H1 (cell line): ENCODE results near the gene MCM6. TPM values are rescaled to one million over a fixed set of nuclear protein-coding genes. Genes with fewer than 3 reads are reported as not detected.

Experiments
- CTCF ChIA-PET: fragments of 300-600 bp; sonication (Branson Sonifier 250); formaldehyde crosslinking; loops from one replicate; lab custom pipeline; 2021; ENCODE audit not compliant: partially characterized antibody; lab: Charles Lee
- POLR2A ChIA-PET: fragments of 300-600 bp; sonication (Branson Sonifier 250); formaldehyde crosslinking; loops from one replicate; lab custom pipeline; 2021; ENCODE audit warnings: inconsistent platforms; ENCODE audit not compliant: partially characterized antibody; lab: Charles Lee
- DNase-seq, 2 experiments: peaks; one replicate each; pipeline versions ENCODE4 v3.0.0 to v3.0.0-alpha.2; 2010 to 2022; ENCODE audit warnings: low spot score in 2 of 2, low read depth in 1 of 2, mixed read lengths in 1 of 2
- FAIRE-seq: peaks from 2 replicates; lab custom pipeline; 2011; peaks lifted over from hg19 to GRCh38; lab: Jason Lieb, UNC
- H2AFZ ChIP-seq: 2 replicates; pipeline ENCODE4 v1.8.1; 2012; ENCODE audit warnings: low read length, inconsistent platforms
- H2AK5ac ChIP-seq: 2 replicates; pipeline ENCODE4 v1.6.1; 2013; ENCODE audit warnings: low read depth, low read length
- H2BK120ac ChIP-seq: replicated peaks from 2 replicates; pipeline ENCODE3; 2013; ENCODE audit warnings: low read depth, low read length, inconsistent platforms
- H2BK12ac ChIP-seq: 2 replicates; pipeline ENCODE4 v1.6.1; 2013; ENCODE audit warnings: low read depth, low read length
- H2BK15ac ChIP-seq: 2 replicates; pipeline ENCODE4 v1.6.1; 2013; ENCODE audit warnings: low read length
- H2BK20ac ChIP-seq: 2 replicates; pipeline ENCODE4 v1.6.1; 2013; ENCODE audit warnings: low read length
- H2BK5ac ChIP-seq: 2 replicates; pipeline ENCODE4 v1.6.1; 2013; ENCODE audit warnings: low read depth, low read length
- H3K14ac ChIP-seq: 2 replicates; pipeline ENCODE4 v1.6.1; 2013; ENCODE audit warnings: inconsistent platforms; ENCODE audit not compliant: insufficient read length
- H3K18ac ChIP-seq: 2 replicates; pipeline ENCODE4 v1.6.1; 2013; ENCODE audit warnings: low read length; ENCODE audit errors: extremely low read depth
- H3K23ac ChIP-seq: 2 replicates; pipeline ENCODE4 v1.6.1; 2013; ENCODE audit warnings: inconsistent platforms; ENCODE audit not compliant: insufficient read length
- H3K23me2 ChIP-seq: 2 replicates; pipeline ENCODE4 v1.6.1; 2013; ENCODE audit warnings: low read depth, low read length
- H3K27ac ChIP-seq: 2 replicates; pipeline ENCODE4 v1.6.1; 2011; ENCODE audit warnings: low read depth, low read length, inconsistent platforms
- H3K27me3 ChIP-seq, 4 experiments: replicated peaks in 1 of 4; 1 replicate in 1 of 4; 2 replicates in 3 of 4; pipeline versions ENCODE4 v1.6.1 to v1.8.1; 2011 to 2013; ENCODE audit warnings: low read length in 3 of 4, mild to moderate bottlenecking in 3 of 4, inconsistent platforms in 2 of 4, mixed read lengths in 2 of 4, moderate library complexity in 1 of 4; ENCODE audit not compliant: control insufficient read depth in 3 of 4, insufficient read depth in 3 of 4; ENCODE audit errors: extremely low read depth in 1 of 4
- H3K36me3 ChIP-seq, 4 experiments: 2 replicates each; pipeline versions ENCODE4 v1.6.1 to v1.8.1; 2011 to 2013; ENCODE audit warnings: mild to moderate bottlenecking in 4 of 4, low read length in 3 of 4, moderate library complexity in 2 of 4, control low read depth in 1 of 4, inconsistent platforms in 1 of 4; ENCODE audit not compliant: insufficient read depth in 4 of 4, control insufficient read depth in 2 of 4
- H3K4ac ChIP-seq: replicated peaks from 2 replicates; pipeline ENCODE3; 2013; ENCODE audit warnings: low read length, low read depth, mixed read lengths, inconsistent platforms; ENCODE audit not compliant: insufficient read length
- H3K4me1 ChIP-seq, 4 experiments: replicated peaks in 1 of 4; 1 replicate in 1 of 4; 2 replicates in 3 of 4; pipeline versions ENCODE4 v1.6.1 to v1.8.1; 2011 to 2013; ENCODE audit warnings: low read length in 3 of 4, inconsistent platforms in 2 of 4, mixed read lengths in 1 of 4; ENCODE audit not compliant: insufficient read depth in 4 of 4, control insufficient read depth in 3 of 4
- H3K4me2 ChIP-seq, 2 experiments: 2 replicates each; pipeline versions ENCODE4 v1.6.1 to v1.8.1; 2011 to 2013; ENCODE audit warnings: low read depth in 2 of 2, low read length in 2 of 2, control low read depth in 1 of 2, inconsistent platforms in 1 of 2, mild to moderate bottlenecking in 1 of 2; ENCODE audit not compliant: insufficient read depth in 1 of 2
- H3K4me3 ChIP-seq, 4 experiments: fragments of 200-600, 300-600 bp in 1 of 4; sonication (generic), shearing (Covaris generic), sonication (Bioruptor Twin) in 1 of 4; 2 replicates each; pipeline versions ENCODE4 v1.5.1 to v1.8.1; 2011 to 2016; ENCODE audit warnings: low read length in 4 of 4, low read depth in 3 of 4, control low read depth in 2 of 4, inconsistent platforms in 2 of 4, mild to moderate bottlenecking in 2 of 4, mixed read lengths in 1 of 4, moderate library complexity in 1 of 4; ENCODE audit not compliant: insufficient read depth in 2 of 4; ENCODE audit errors: extremely low read depth in 1 of 4
- H3K56ac ChIP-seq: replicated peaks from 2 replicates; pipeline ENCODE3; 2013; ENCODE audit warnings: low read depth, mild to moderate bottlenecking, mixed read lengths, low read length, inconsistent platforms; ENCODE audit not compliant: insufficient read length
- H3K79me1 ChIP-seq: 2 replicates; pipeline ENCODE4 v1.6.1; 2013; ENCODE audit warnings: low read depth, low read length, control low read depth
- H3K79me2 ChIP-seq, 2 experiments: 2 replicates each; pipeline versions ENCODE4 v1.6.1 to v1.8.1; 2012 to 2013; ENCODE audit warnings: low read length in 2 of 2, mild to moderate bottlenecking in 2 of 2, inconsistent platforms in 1 of 2; ENCODE audit not compliant: insufficient read depth in 2 of 2, control insufficient read depth in 1 of 2
- H3K9ac ChIP-seq, 4 experiments: replicated peaks in 1 of 4; 1 replicate in 1 of 4; 2 replicates in 3 of 4; pipeline versions ENCODE4 v1.6.1 to v1.8.1; 2011 to 2013; ENCODE audit warnings: low read depth in 3 of 4, low read length in 3 of 4, control low read depth in 2 of 4, mild to moderate bottlenecking in 2 of 4, moderate library complexity in 2 of 4, inconsistent platforms in 1 of 4; ENCODE audit errors: extremely low read depth in 1 of 4
- H3K9me3 ChIP-seq, 2 experiments: 2 replicates each; pipeline versions ENCODE4 v1.6.1 to v1.8.1; 2012 to 2013; ENCODE audit warnings: mild to moderate bottlenecking in 2 of 2, moderate library complexity in 2 of 2, control low read depth in 1 of 2, inconsistent platforms in 1 of 2, low read depth in 1 of 2, low read length in 1 of 2, mixed read lengths in 1 of 2; ENCODE audit not compliant: insufficient read depth in 2 of 2
- H4K20me1 ChIP-seq, 2 experiments: replicated peaks in 1 of 2; 2 replicates each; pipeline versions ENCODE3 to v1.8.1; 2011 to 2013; ENCODE audit warnings: inconsistent platforms in 2 of 2, low read length in 2 of 2, mild to moderate bottlenecking in 1 of 2; ENCODE audit not compliant: insufficient read depth in 2 of 2, control insufficient read depth in 1 of 2
- H4K5ac ChIP-seq: 2 replicates; pipeline ENCODE4 v1.6.1; 2013; ENCODE audit warnings: low read length, low read depth, mixed read lengths, inconsistent platforms; ENCODE audit not compliant: insufficient read length
- H4K8ac ChIP-seq: 2 replicates; pipeline ENCODE4 v1.8.0; 2013; ENCODE audit warnings: mild to moderate bottlenecking, moderate library complexity, low read length, inconsistent platforms; ENCODE audit not compliant: insufficient read depth; ENCODE audit errors: extremely low read depth
- H4K91ac ChIP-seq: replicated peaks from 2 replicates; pipeline ENCODE3; 2013; ENCODE audit warnings: low read length, mixed read lengths, inconsistent platforms; ENCODE audit not compliant: insufficient read length
- ASH2L ChIP-seq: fragments of 200-600, 300-600 bp; sonication (generic); IDR thresholded peaks from one replicate; pipeline ENCODE4 v1.7.1; 2017; ENCODE audit warnings: low read length
- CBX8 ChIP-seq: fragments of 300-800, 300-1000 bp; sonication (generic); IDR thresholded peaks from 2 replicates; pipeline ENCODE4 v1.7.1; 2016; ENCODE audit warnings: low read depth, low read length, borderline replicate concordance
- CTBP2 ChIP-seq: IDR thresholded peaks from 2 replicates; pipeline ENCODE4 v1.7.0; 2011; ENCODE audit warnings: borderline replicate concordance, mild to moderate bottlenecking, moderate library complexity, mixed read lengths, low read length; ENCODE audit not compliant: insufficient read depth, insufficient read length
- FOSL1 ChIP-seq: IDR thresholded peaks from 2 replicates; pipeline ENCODE4 v1.6.1; 2011; ENCODE audit warnings: mild to moderate bottlenecking, low read depth, low read length, moderate library complexity; ENCODE audit not compliant: insufficient read depth
- RNF2 ChIP-seq: fragments of 200-900, 300-1000 bp; sonication (generic); IDR thresholded peaks from 2 replicates; pipeline ENCODE4 v1.7.1; 2016; ENCODE audit warnings: borderline replicate concordance, low read depth, mild to moderate bottlenecking, antibody characterized with exemption, low read length; ENCODE audit not compliant: poor library complexity, severe bottlenecking; ENCODE audit errors: missing control alignments
- WGBS, 2 experiments: shearing (Covaris generic) in 1 of 2; methylation state at CpG; one replicate each; pipeline versions ENCODE4 v1.1.6 to v1.1.7; 2013 to 2015; ENCODE audit warnings: low lambda C conversion rate in 2 of 2, mixed read lengths in 2 of 2, inconsistent platforms in 1 of 2, low coverage in 1 of 2, missing lambda C conversion rate in 1 of 2; ENCODE audit not compliant: insufficient replicate concordance in 2 of 2, insufficient coverage in 1 of 2, insufficient read length in 1 of 2; ENCODE audit errors: extremely low coverage in 1 of 2, missing lambda C conversion rate in 1 of 2; 5-methylcytosine and 5-hydroxymethylcytosine counted together
- polyA plus RNA-seq, 7 experiments: library from polyadenylated mRNA; depleted of rRNA in 3 of 7; stranded (reverse) in 5 of 7; unstranded in 2 of 7; fragments of >200 nt in 5 of 7; fragments of 200-250 nt in 2 of 7; gene quantifications; 1 replicate in 5 of 7; 2 replicates in 1 of 7; 4 replicates in 1 of 7; pipeline versions ENCODE4 v1.2.1 to v1.2.3, GENCODE V29; 2011 to 2013; ENCODE audit warnings: missing spikeins in 2 of 7, mixed read lengths in 2 of 7
- total RNA-seq: library from RNA; stranded (reverse); fragmentation: NEBNext Ultra II Directional; extraction: Animal tissue kit (Norgen Biotek cat#: 25700); gene quantifications from 2 replicates; pipeline ENCODE4 v1.2.1, GENCODE V29; 2021

The MCM6 gene
- total and polyA plus RNA-seq, 2 of the 8 experiments (the other 6 are each of a cell fraction or from before 2014, with no cell fraction given), result 60.2 to 134 TPM

GRCh38 chr2:135838502-135838901, 37.7 kb downstream of the MCM6 start:
- ChIA-PET POLR2A (interaction anchor here (0.6 to 2.0 kb wide), 8 partner anchors 13 to 78 kb away, joined by 3 to 5 read pairs (median 4); no protein-coding TSS in a partner anchor), CTCF (interaction anchor here (0.8 to 1.5 kb wide), 4 partner anchors 13 to 1670 kb away, joined by 3 to 6 read pairs (median 3); no protein-coding TSS in a partner anchor)
- no peak for TF ChIP-seq RNF2
- TF ChIP-seq ASH2L, result no peak
- no peak for TF ChIP-seq CTBP2
- no peak for TF ChIP-seq FOSL1
- TF ChIP-seq CBX8, result no peak
- H2BK12ac ChIP-seq, result no peak overlapping the region
- 90% methylated on average over 3 of the region's 3 CpGs; no CpG with 5 or more reads in 1 of the 2 experiments for WGBS, 2 experiments
- H3K27ac ChIP-seq, result no peak overlapping the region
- no peak overlapping the region for H3K23ac ChIP-seq
- no peak overlapping the region for H4K91ac ChIP-seq
- FAIRE-seq (no peak), DNase-seq (no peak)
- H2BK5ac ChIP-seq, result no peak overlapping the region
- H4K5ac ChIP-seq, result no peak overlapping the region
- no peak overlapping the region for H3K4me3 ChIP-seq
- no peak overlapping the region for H3K56ac ChIP-seq
- H3K18ac ChIP-seq, result no peak overlapping the region
- no peak overlapping the region for H3K9ac ChIP-seq
- H3K4ac ChIP-seq, result no peak overlapping the region
- no peak overlapping the region for H3K14ac ChIP-seq
- no peaks in the 10 kb centered on the region for H3K79me2 ChIP-seq
- H3K23me2 ChIP-seq, result no peaks in the 10 kb centered on the region
- no peaks in the 10 kb centered on the region for H3K79me1 ChIP-seq
- no peaks in the 10 kb centered on the region for H3K9me3 ChIP-seq
- H2AFZ ChIP-seq, result no peak overlapping the region
- no peaks in the 10 kb centered on the region for H3K4me1 ChIP-seq
- no peak overlapping the region for H2AK5ac ChIP-seq
- no peak overlapping the region for H2BK15ac ChIP-seq
- H3K27me3 ChIP-seq, result no peaks in the 10 kb centered on the region
- H4K8ac ChIP-seq, result no peak overlapping the region
- no peak overlapping the region for H2BK20ac ChIP-seq
- no peak overlapping the region for H3K4me2 ChIP-seq
- H4K20me1 ChIP-seq, result no peaks in the 10 kb centered on the region
- H3K36me3 ChIP-seq, result peaks cover 5 to 36% (median 18%) of the 10 kb centered on the region in 4 experiments; a peak in 7 of 8 replicates
- no peak overlapping the region for H2BK120ac ChIP-seq
